Adipose tissue (tissue), 3 donors: ENCODE results near the gene KNL1. TPM values are rescaled to one million over a fixed set of nuclear protein-coding genes. Genes with fewer than 3 reads are reported as not detected.
"Not testable (repeated sequence)": the region's sequence is repeated elsewhere in the genome, so short reads cannot be mapped to it uniquely, and the experiment has no call there.

Source experiments
- H3K27ac ChIP-seq: one replicate; pipeline ENCODE4 v1.5.1; 2013; ENCODE audit warnings: low read depth, low read length
- WGBS, 3 donors: extraction: QIAGEN DNeasy Blood & Tissue Kit; methylation state at CpG; one replicate each; pipeline ENCODE4 v1.1.7; 2013; 5-methylcytosine and 5-hydroxymethylcytosine counted together
- polyA plus RNA-seq, 3 donors: library from polyadenylated mRNA; stranded (reverse); fragments of 200-250 nt; gene quantifications; one replicate each; pipeline ENCODE4 v1.2.3, GENCODE V29; 2013
- donor health status: healthy with polysubstance abuse.
- donor health status: Bipolar disorder and iron deficiency.
- donor health status: healthy.

Gene KNL1
- polyA plus RNA-seq, 3 donors = 0.12 to 1.3 (median 0.12) TPM

GRCh38 chr15:40637221-40637745, 43.2 kb downstream of the KNL1 start:
- H3K27ac ChIP-seq = no peak overlapping the region
- 59 to 89% (median 85%) methylated on average over 4 of the region's 4 CpGs for WGBS, 3 donors

- whole genome bisulfite sequencing, 3 donors = 98 to 99% (median 98%) methylated on average over 5 of the region's 5 CpGs
- no peak overlapping the region for H3K27ac ChIP-seq
These were observed 45.6 kb downstream of the KNL1 start for GRCh38 chr15:40639677-40640076.

GRCh38 chr15:40647523-40647922, 53.5 kb downstream of the KNL1 start:
- no peak overlapping the region for H3K27ac ChIP-seq
- 92 to 98% (median 94%) methylated on average over 1 of the region's 1 CpG for WGBS, 3 donors

GRCh38 chr15:40650479-40650878, 56.4 kb downstream of the KNL1 start:
- no peak overlapping the region for H3K27ac ChIP-seq

GRCh38 chr15:40660686-40661085, 66.6 kb downstream of the KNL1 start:
- H3K27ac ChIP-seq = no peak overlapping the region
- WGBS, 3 donors = 94 to 95% (median 95%) methylated on average over 5 of the region's 5 CpGs

GRCh38 chr15:40664909-40665308, 70.9 kb downstream of the KNL1 start:
- no peak overlapping the region for H3K27ac ChIP-seq
- WGBS, 3 donors = 95 to 98% (median 98%) methylated on average over 7 of the region's 7 CpGs

GRCh38 chr15:40676290-40676689, 82.2 kb downstream of the KNL1 start:
- WGBS, 3 donors = 77 to 93% (median 86%) methylated on average over 6 of the region's 6 CpGs
- not testable (repeated sequence) for H3K27ac ChIP-seq

- WGBS, 3 donors = 92 to 96% (median 93%) methylated on average over 22 to 36 of the region's 38 CpGs
- not testable (repeated sequence) for H3K27ac ChIP-seq
These were observed 82.9 kb downstream of the KNL1 start for GRCh38 chr15:40676906-40677305.

GRCh38 chr15:40680151-40680550, 86.1 kb downstream of the KNL1 start:
- no peak overlapping the region for H3K27ac ChIP-seq
- WGBS, 3 donors = 97 to 100% (median 98%) methylated on average over 1 of the region's 1 CpG

GRCh38 chr15:40680959-40681358, 86.9 kb downstream of the KNL1 start:
- WGBS, 3 donors = 48 to 75% (median 50%) methylated on average over 1 of the region's 1 CpG

GRCh38 chr15:40684381-40684780, 90.3 kb downstream of the KNL1 start:
- H3K27ac ChIP-seq = no peak overlapping the region

More at GRCh38 chr15:40680959-40681358, 86.9 kb downstream of the KNL1 start:
- not testable (repeated sequence) for H3K27ac ChIP-seq

GRCh38 chr15:40685376-40685775, 91.3 kb downstream of the KNL1 start:
- no peak overlapping the region for H3K27ac ChIP-seq
- 86 to 89% (median 86%) methylated on average over 2 of the region's 2 CpGs for WGBS, 3 donors

- WGBS, 3 donors = 88 to 92% (median 91%) methylated on average over 9 of the region's 9 CpGs
- no peak overlapping the region for H3K27ac ChIP-seq
These were observed 95.1 kb downstream of the KNL1 start for GRCh38 chr15:40688932-40689799.

- 89 to 96% (median 93%) methylated on average over 4 of the region's 4 CpGs for WGBS, 3 donors
- no peak overlapping the region for H3K27ac ChIP-seq
These were observed 97.7 kb downstream of the KNL1 start for GRCh38 chr15:40691737-40692136.

- 24 to 30% (median 29%) methylated on average over 31 of the region's 31 CpGs for WGBS, 3 donors
These were observed 100.0 kb downstream of the KNL1 start for GRCh38 chr15:40693904-40694687.

GRCh38 chr15:40694688-40695468, 100.8 kb downstream of the KNL1 start, which contains the start of gene RAD51:
RAD51 (plus strand) TSS chr15:40695174; CDS start chr15:40698759, 3,585 bp downstream.
- H3K27ac ChIP-seq = peak within 1 kb of the TSS; percentile 73
- WGBS, 3 donors = 0% methylated on average over 68 to 81 of the region's 81 CpGs

More at GRCh38 chr15:40693904-40694687, 100.0 kb downstream of the KNL1 start:
- H3K27ac ChIP-seq = peak overlapping the region; percentile 73

- no peak overlapping the region for H3K27ac ChIP-seq
- WGBS, 3 donors = 0% methylated on average over 24 of the region's 24 CpGs
These were observed 101.4 kb downstream of the KNL1 start for GRCh38 chr15:40695469-40695890.

GRCh38 chr15:40696228-40696627, 102.2 kb downstream of the KNL1 start:
- WGBS, 3 donors = 77 to 84% (median 78%) methylated on average over 11 of the region's 11 CpGs

More at GRCh38 chr15:40696228-40696627, 102.2 kb downstream of the KNL1 start:
- H3K27ac ChIP-seq = no peak overlapping the region
